HG03064 (cell line): Measurements from ENCODE around the gene FBXL20.
A peak's percentile ranks its signal among the peaks of the same experiment; 100 is the strongest.
"Not testable (repeated sequence)": the region's sequence is repeated elsewhere in the genome, so short reads cannot be mapped to it uniquely, and the experiment has no call there.

Experiments used
- ATAC-seq: cut with Tn5 transposase; IDR thresholded peaks from one replicate; pipeline ENCODE4 v1.9.1; 2021; ENCODE audit warnings: low read depth; ENCODE audit not compliant: unreplicated experiment

FBXL20 gene

GRCh38 chr17:39401412-39402243, at the start of gene FBXL20:
Gene FBXL20 (minus strand): TSS chr17:39401626. CDS start chr17:39401402, 224 bp downstream.
- ATAC-seq = no peak

GRCh38 chr17:39450847-39451581, 49.6 kb upstream of the FBXL20 start, which contains the start of gene MED1:
Gene MED1 (minus strand): TSS chr17:39451263. CDS start chr17:39451062, 201 bp downstream.
- ATAC-seq = peak; percentile 93

- no peak for ATAC-seq
Measured at GRCh38 chr17:39450051-39450450, 48.6 kb upstream of the FBXL20 start.

- no peak for ATAC-seq
Measured at GRCh38 chr17:39447561-39447960, 46.1 kb upstream of the FBXL20 start.

GRCh38 chr17:39443326-39443725, 41.9 kb upstream of the FBXL20 start:
- no peak for ATAC-seq

GRCh38 chr17:39439868-39440267, 38.4 kb upstream of the FBXL20 start:
- not testable (repeated sequence) for ATAC-seq

GRCh38 chr17:39429600-39429999, 28.2 kb upstream of the FBXL20 start:
- no peak for ATAC-seq

- ATAC-seq = no peak
Measured at GRCh38 chr17:39416141-39416540, 14.7 kb upstream of the FBXL20 start.

GRCh38 chr17:39410279-39410678, 8.9 kb upstream of the FBXL20 start:
- no peak for ATAC-seq

GRCh38 chr17:39408360-39408759, 6.9 kb upstream of the FBXL20 start:
- ATAC-seq = no peak

- ATAC-seq = no peak
Measured at GRCh38 chr17:39406951-39407350, 5.5 kb upstream of the FBXL20 start.

- ATAC-seq = no peak
Measured at GRCh38 chr17:39405436-39405835, 4.0 kb upstream of the FBXL20 start.

GRCh38 chr17:39404542-39405378, 3.3 kb upstream of the FBXL20 start:
- no peak for ATAC-seq

- ATAC-seq = no peak
Measured at GRCh38 chr17:39402890-39403605, 1.6 kb upstream of the FBXL20 start.

- no peak for ATAC-seq
Measured at GRCh38 chr17:39402244-39402889, 941 bp upstream of the FBXL20 start.

GRCh38 chr17:39400547-39401411, 647 bp downstream of the FBXL20 start:
- ATAC-seq = no peak

- no peak for ATAC-seq
Measured at GRCh38 chr17:39399791-39400190, 1.6 kb downstream of the FBXL20 start.

GRCh38 chr17:39393736-39394135, 7.7 kb downstream of the FBXL20 start:
- no peak for ATAC-seq

GRCh38 chr17:39391448-39391847, 10.0 kb downstream of the FBXL20 start:
- ATAC-seq = no peak
